ENCODE measurements around the gene ZDHHC1.
"Not testable (repeated sequence)": the region's sequence is repeated elsewhere in the genome, so short reads cannot be mapped to it uniquely, and the experiment has no call there.

The ZDHHC1 gene

GRCh38 chr16:67419502-67419901 is 3.2 kb upstream of the ZDHHC1 start:
- H3K9me3 ChIP-seq (ENCODE audit: insufficient read depth, low read depth, low read length), result no peaks in the 10 kb centered on the region
- no peaks in the 10 kb centered on the region for H3K27me3 ChIP-seq (ENCODE audit: insufficient read depth, low read length)
- no CpG with 5 or more reads among the region's 3 CpGs for WGBS (ENCODE audit: extremely low coverage, insufficient coverage, insufficient read length)
- no peak overlapping the region for H3K4ac ChIP-seq (ENCODE audit: low read depth, low read length)
- no peaks in the 10 kb centered on the region for H3K36me3 ChIP-seq (ENCODE audit: control insufficient read depth in 1 of 2, insufficient read depth in 2 of 2, low read length in 2 of 2)
- no peak overlapping the region for H3K4me3 ChIP-seq (ENCODE audit: low read depth, low read length)
- no peak overlapping the region for H3K18ac ChIP-seq (ENCODE audit: low read length)
- no peak overlapping the region for H3K27ac ChIP-seq (ENCODE audit: low read depth, low read length)
- H3K23ac ChIP-seq (ENCODE audit: low read length), result no peak overlapping the region
- H2BK5ac ChIP-seq (ENCODE audit: low read depth, low read length, poor library complexity), result no peak overlapping the region
- H3K4me2 ChIP-seq (ENCODE audit: low read length), result no peak overlapping the region
- no peak overlapping the region for H2BK12ac ChIP-seq (ENCODE audit: low read length)
- H2AFZ ChIP-seq (ENCODE audit: insufficient read depth, low read length, poor library complexity), result no peak overlapping the region
- H4K12ac ChIP-seq (ENCODE audit: low read depth, low read length), result no peak overlapping the region
- H3K79me2 ChIP-seq (ENCODE audit: control insufficient read depth, insufficient read depth, low read length, poor library complexity), result peaks cover 4% of the 10 kb centered on the region
- no peak overlapping the region for H3K9ac ChIP-seq (ENCODE audit: low read length)
- H2BK120ac ChIP-seq (ENCODE audit: insufficient read depth, low read length, poor library complexity), result no peak overlapping the region
- peak overlapping the region; percentile 6 for H4K91ac ChIP-seq (ENCODE audit: low read depth, low read length)
- H3K4me1 ChIP-seq (ENCODE audit: control insufficient read depth in 1 of 2, insufficient read depth in 2 of 2, low read length in 2 of 2), result peaks cover 10 to 13% of the 10 kb centered on the region in 2 experiments
- no peak overlapping the region for H4K8ac ChIP-seq (ENCODE audit: low read depth, low read length)
- peaks cover 15% of the 10 kb centered on the region for H3K79me1 ChIP-seq (ENCODE audit: low read length)
- H2AK5ac ChIP-seq (ENCODE audit: low read length), result no peak overlapping the region
- peak; percentile 24 to 86 for DNase-seq
- H3K14ac ChIP-seq (ENCODE audit: low read length), result no peak overlapping the region

GRCh38 chr16:67417333-67418061 is 1.2 kb upstream of the ZDHHC1 start:
- no peaks in the 10 kb centered on the region for H3K27me3 ChIP-seq (ENCODE audit: insufficient read depth, low read length)
- no CpG with 5 or more reads among the region's 2 CpGs for WGBS (ENCODE audit: extremely low coverage, insufficient coverage, insufficient read length)
- H2AFZ ChIP-seq (ENCODE audit: insufficient read depth, low read length, poor library complexity), result no peak overlapping the region

GRCh38 chr16:67415421-67415820 is 856 bp downstream of the ZDHHC1 start:
- H3K18ac ChIP-seq (ENCODE audit: low read length); H3K79me2 ChIP-seq (ENCODE audit: control insufficient read depth, insufficient read depth, low read length, poor library complexity); H2AK5ac ChIP-seq (ENCODE audit: low read length); H2BK5ac ChIP-seq (ENCODE audit: low read depth, low read length, poor library complexity); H2BK12ac ChIP-seq (ENCODE audit: low read length); H3K23ac ChIP-seq (ENCODE audit: low read length); H2AFZ ChIP-seq (ENCODE audit: insufficient read depth, low read length, poor library complexity); H3K14ac ChIP-seq (ENCODE audit: low read length); H3K9ac ChIP-seq (ENCODE audit: low read length); H3K27ac ChIP-seq (ENCODE audit: low read depth, low read length); H3K27me3 ChIP-seq (ENCODE audit: insufficient read depth, low read length); H3K36me3 ChIP-seq (ENCODE audit: control insufficient read depth in 1 of 2, insufficient read depth in 2 of 2, low read length in 2 of 2); H4K12ac ChIP-seq (ENCODE audit: low read depth, low read length); H3K4ac ChIP-seq (ENCODE audit: low read depth, low read length); DNase-seq; H3K4me3 ChIP-seq (ENCODE audit: low read depth, low read length); H3K9me3 ChIP-seq (ENCODE audit: insufficient read depth, low read depth, low read length): not testable (repeated sequence)
- WGBS (ENCODE audit: extremely low coverage, insufficient coverage, insufficient read length), result no CpG with 5 or more reads among the region's 19 CpGs
- peaks cover 10 to 12% of the 10 kb centered on the region in 2 experiments for H3K4me1 ChIP-seq (ENCODE audit: control insufficient read depth in 1 of 2, insufficient read depth in 2 of 2, low read length in 2 of 2)
- H4K91ac ChIP-seq (ENCODE audit: low read depth, low read length), result peak overlapping the region; percentile 94
- peaks cover 12% of the 10 kb centered on the region for H3K79me1 ChIP-seq (ENCODE audit: low read length)
- H4K8ac ChIP-seq (ENCODE audit: low read depth, low read length), result peak overlapping the region; percentile 98
- peak overlapping the region; percentile 71 for H3K4me2 ChIP-seq (ENCODE audit: low read length)
- peak overlapping the region; percentile 24 for H2BK120ac ChIP-seq (ENCODE audit: insufficient read depth, low read length, poor library complexity)

More at GRCh38 chr16:67417333-67418061, 1.2 kb upstream of the ZDHHC1 start:
- no peak overlapping the region for H4K12ac ChIP-seq (ENCODE audit: low read depth, low read length)
- H3K4ac ChIP-seq (ENCODE audit: low read depth, low read length), result no peak overlapping the region
- H2BK5ac ChIP-seq (ENCODE audit: low read depth, low read length, poor library complexity), result no peak overlapping the region
- H3K9ac ChIP-seq (ENCODE audit: low read length), result no peak overlapping the region
- H3K36me3 ChIP-seq (ENCODE audit: control insufficient read depth in 1 of 2, insufficient read depth in 2 of 2, low read length in 2 of 2), result no peaks in the 10 kb centered on the region
- H3K79me2 ChIP-seq (ENCODE audit: control insufficient read depth, insufficient read depth, low read length, poor library complexity), result peaks cover 4% of the 10 kb centered on the region
- DNase-seq, result peak; percentile 63 to 94
- H3K4me3 ChIP-seq (ENCODE audit: low read depth, low read length), result no peak overlapping the region
- H3K9me3 ChIP-seq (ENCODE audit: insufficient read depth, low read depth, low read length), result no peaks in the 10 kb centered on the region
- no peak overlapping the region for H3K14ac ChIP-seq (ENCODE audit: low read length)
- H2AK5ac ChIP-seq (ENCODE audit: low read length), result no peak overlapping the region
- H3K79me1 ChIP-seq (ENCODE audit: low read length), result peaks cover 15% of the 10 kb centered on the region
- H3K4me1 ChIP-seq (ENCODE audit: control insufficient read depth in 1 of 2, insufficient read depth in 2 of 2, low read length in 2 of 2), result peaks cover 10 to 12% of the 10 kb centered on the region in 2 experiments
- H2BK120ac ChIP-seq (ENCODE audit: insufficient read depth, low read length, poor library complexity), result peak overlapping the region; percentile 36
- H2BK12ac ChIP-seq (ENCODE audit: low read length), result no peak overlapping the region
- no peak overlapping the region for H3K23ac ChIP-seq (ENCODE audit: low read length)
- H3K18ac ChIP-seq (ENCODE audit: low read length), result no peak overlapping the region
- H4K8ac ChIP-seq (ENCODE audit: low read depth, low read length), result peak overlapping the region; percentile 12
- no peak overlapping the region for H4K91ac ChIP-seq (ENCODE audit: low read depth, low read length)
- peak overlapping the region; percentile 10 for H3K27ac ChIP-seq (ENCODE audit: low read depth, low read length)
- no peak overlapping the region for H3K4me2 ChIP-seq (ENCODE audit: low read length)

- H3K36me3 ChIP-seq (ENCODE audit: control insufficient read depth in 1 of 2, insufficient read depth in 2 of 2, low read length in 2 of 2), result no peaks in the 10 kb centered on the region
- H4K8ac ChIP-seq (ENCODE audit: low read depth, low read length), result no peak overlapping the region
- peaks cover 10% of the 10 kb centered on the region in 2 experiments for H3K4me1 ChIP-seq (ENCODE audit: control insufficient read depth in 1 of 2, insufficient read depth in 2 of 2, low read length in 2 of 2)
- no peak overlapping the region for H3K23ac ChIP-seq (ENCODE audit: low read length)
- no peak overlapping the region for H3K4me3 ChIP-seq (ENCODE audit: low read depth, low read length)
- no peak for DNase-seq
- no peaks in the 10 kb centered on the region for H3K9me3 ChIP-seq (ENCODE audit: insufficient read depth, low read depth, low read length)
- no peak overlapping the region for H2BK12ac ChIP-seq (ENCODE audit: low read length)
- H3K27me3 ChIP-seq (ENCODE audit: insufficient read depth, low read length), result no peaks in the 10 kb centered on the region
- no peak overlapping the region for H3K27ac ChIP-seq (ENCODE audit: low read depth, low read length)
- no peak overlapping the region for H3K4ac ChIP-seq (ENCODE audit: low read depth, low read length)
- H2BK5ac ChIP-seq (ENCODE audit: low read depth, low read length, poor library complexity), result no peak overlapping the region
- H2AK5ac ChIP-seq (ENCODE audit: low read length), result no peak overlapping the region
- peaks cover 4% of the 10 kb centered on the region for H3K79me2 ChIP-seq (ENCODE audit: control insufficient read depth, insufficient read depth, low read length, poor library complexity)
- H3K18ac ChIP-seq (ENCODE audit: low read length), result no peak overlapping the region
- H2BK120ac ChIP-seq (ENCODE audit: insufficient read depth, low read length, poor library complexity), result no peak overlapping the region
- no peak overlapping the region for H3K9ac ChIP-seq (ENCODE audit: low read length)
- no peak overlapping the region for H3K14ac ChIP-seq (ENCODE audit: low read length)
- no peak overlapping the region for H2AFZ ChIP-seq (ENCODE audit: insufficient read depth, low read length, poor library complexity)
- H3K4me2 ChIP-seq (ENCODE audit: low read length), result no peak overlapping the region
- peaks cover 14% of the 10 kb centered on the region for H3K79me1 ChIP-seq (ENCODE audit: low read length)
- no peak overlapping the region for H4K12ac ChIP-seq (ENCODE audit: low read depth, low read length)
- no peak overlapping the region for H4K91ac ChIP-seq (ENCODE audit: low read depth, low read length)
- WGBS (ENCODE audit: extremely low coverage, insufficient coverage, insufficient read length), result no CpG with 5 or more reads among the region's 6 CpGs
These were observed 2.0 kb downstream of the ZDHHC1 start for GRCh38 chr16:67413978-67414911.
